GM18499 (cell line): ENCODE measurements around the gene RC3H2.
"Not testable (repeated sequence)": the region's sequence is repeated elsewhere in the genome, so short reads cannot be mapped to it uniquely, and the experiment has no call there.

Experiments used
- ATAC-seq: cut with Tn5 transposase; IDR thresholded peaks from one replicate; pipeline ENCODE4 v1.9.1; 2021; ENCODE audit warnings: moderate number of reproducible peaks; ENCODE audit not compliant: insufficient read depth, unreplicated experiment

The RC3H2 gene

GRCh38 chr9:122810306-122810946, 94.7 kb downstream of the RC3H2 start:
- ATAC-seq = peak; percentile 75

GRCh38 chr9:122809261-122809660, 95.9 kb downstream of the RC3H2 start:
- not testable (repeated sequence) for ATAC-seq

GRCh38 chr9:122808141-122808540, 97.0 kb downstream of the RC3H2 start:
- ATAC-seq = no peak

- ATAC-seq = no peak
Measured at GRCh38 chr9:122807271-122807900, 97.8 kb downstream of the RC3H2 start.

GRCh38 chr9:122806661-122807060, 98.5 kb downstream of the RC3H2 start:
- ATAC-seq = no peak

- no peak for ATAC-seq
Measured at GRCh38 chr9:122800066-122801060, 104.8 kb downstream of the RC3H2 start, which contains the start of gene OR1K1. Gene OR1K1 (plus strand): TSS chr9:122800123. CDS start chr9:122800123, 0 bp downstream.

GRCh38 chr9:122797316-122798063, 107.7 kb downstream of the RC3H2 start:
- ATAC-seq = no peak
